LHCN-M2 (cell line): ENCODE data around the gene SPTBN1. TPM values are rescaled to one million over a fixed set of nuclear protein-coding genes. Genes with fewer than 3 reads are reported as not detected.
A peak's percentile ranks its signal among the peaks of the same experiment; 100 is the strongest.
"Not testable (repeated sequence)": the region's sequence is repeated elsewhere in the genome, so short reads cannot be mapped to it uniquely, and the experiment has no call there.

Experiments
- DNase-seq: peaks from one replicate; pipeline ENCODE4 v3.0.0-alpha.2; 2012; ENCODE audit warnings: low read depth
- total RNA-seq: library from RNA; depleted of rRNA; stranded (reverse); fragments of >200 nt; gene quantifications from 2 replicates; pipeline ENCODE4 v1.2.3, GENCODE V29; 2014

SPTBN1 gene
- total RNA-seq, 1 experiment from 2014 or later: 169 TPM

DNA sequence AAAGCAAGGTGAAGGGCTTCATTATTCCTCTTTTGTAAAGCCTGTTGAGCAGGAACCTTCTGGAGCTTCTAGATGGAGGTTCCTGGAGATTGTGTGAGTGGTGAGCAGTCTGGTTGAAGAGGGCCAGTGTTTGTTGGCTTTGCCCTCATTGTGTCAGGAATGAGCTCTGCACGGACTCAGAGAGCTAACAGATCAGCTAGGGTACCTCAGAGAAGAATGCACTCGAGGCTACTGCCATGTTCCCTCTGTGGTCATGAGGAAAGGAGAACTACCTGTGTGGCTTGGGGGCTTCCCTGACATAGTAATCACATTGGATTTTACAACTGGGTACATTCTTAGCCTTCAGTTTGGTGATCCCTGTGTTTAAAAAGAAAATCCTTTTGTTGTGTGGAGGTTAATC is 46.6 kb downstream of the SPTBN1 start:
- no peak for DNase-seq

GRCh38 chr2:54503192-54503591 is 47.1 kb downstream of the SPTBN1 start:
- peak; percentile 47 for DNase-seq

DNA sequence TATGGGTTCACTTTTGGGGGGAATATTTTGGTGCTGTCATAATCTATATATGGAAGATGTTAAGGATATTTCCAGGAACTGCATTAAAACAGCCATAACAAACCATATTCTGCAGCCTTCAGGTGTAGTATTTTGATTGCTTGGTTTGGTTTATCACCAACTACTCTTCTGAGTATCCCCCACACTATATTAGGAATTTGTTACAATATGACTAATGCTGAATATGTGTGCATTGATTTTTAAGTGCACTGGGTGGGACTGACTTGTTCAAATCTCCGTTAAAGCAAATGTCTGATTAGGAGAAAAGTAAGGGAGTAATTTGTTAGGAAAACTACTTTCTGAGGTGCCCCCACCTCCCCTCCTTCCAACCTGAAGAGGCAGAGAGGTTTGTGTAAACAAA is 47.7 kb downstream of the SPTBN1 start:
- no peak for DNase-seq

GRCh38 chr2:54504866-54505265 is 48.7 kb downstream of the SPTBN1 start:
- DNase-seq: no peak

DNA sequence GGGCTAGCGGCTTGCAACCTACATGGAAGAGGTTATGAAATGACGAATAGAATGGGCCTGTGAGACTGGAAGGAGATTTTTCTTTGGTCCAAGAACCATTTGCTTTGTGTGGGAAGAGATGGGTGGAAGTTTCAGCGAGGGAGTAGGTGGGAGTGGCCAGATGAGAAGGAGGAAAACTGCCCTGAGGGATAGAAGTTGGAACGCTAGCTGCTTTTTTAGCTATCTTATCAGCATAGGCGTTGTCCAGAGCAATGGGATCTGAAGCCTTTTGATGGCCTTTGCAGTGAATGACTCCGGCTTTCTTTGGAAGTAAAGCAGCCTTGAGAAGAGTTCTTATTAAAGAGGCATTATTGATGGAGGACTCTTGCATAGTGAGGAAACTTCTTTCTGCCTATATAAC is 52.4 kb downstream of the SPTBN1 start:
- DNase-seq: no peak

DNA sequence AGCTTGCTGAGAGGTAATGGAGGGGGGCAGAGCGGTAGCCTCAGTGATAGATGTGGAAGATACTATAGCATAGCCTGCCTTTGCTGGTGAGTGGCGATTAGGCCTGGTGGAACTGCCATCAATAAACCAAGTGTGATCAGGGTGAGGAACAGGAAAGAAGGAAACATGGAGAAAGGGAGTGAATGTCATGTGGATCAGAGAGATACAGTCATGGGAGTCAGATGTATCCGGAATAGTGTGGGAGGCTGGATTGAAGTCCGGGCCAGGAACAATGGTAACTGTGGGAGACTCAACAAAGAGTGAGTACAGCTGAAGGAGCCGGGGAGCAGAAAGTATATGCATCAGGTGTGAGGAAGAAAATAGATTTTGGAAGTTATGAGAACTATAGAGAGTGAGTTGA is 52.9 kb downstream of the SPTBN1 start:
- not testable (repeated sequence) for DNase-seq

- no peak for DNase-seq
Measured at GRCh38 chr2:54510916-54511315, 54.8 kb downstream of the SPTBN1 start.

DNA sequence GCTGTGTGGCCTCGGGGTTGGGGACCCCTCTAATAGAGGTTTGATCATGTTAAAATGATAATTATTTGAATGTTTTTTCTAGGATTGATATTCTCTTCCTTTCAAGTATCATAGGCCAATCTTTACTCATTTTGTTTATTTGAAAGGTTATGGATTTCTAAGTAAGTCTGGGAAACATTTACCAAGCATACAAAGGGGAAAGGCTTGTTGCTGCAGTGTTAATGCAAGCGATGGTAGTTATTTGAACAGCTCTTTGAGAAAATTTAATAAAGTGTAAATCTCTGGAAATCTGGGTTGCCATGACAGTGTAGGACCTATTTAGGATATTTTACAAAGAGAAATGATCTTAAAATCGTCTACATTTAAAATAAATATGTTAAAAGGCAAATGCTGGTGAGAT is 56.1 kb downstream of the SPTBN1 start:
- DNase-seq: no peak

DNA sequence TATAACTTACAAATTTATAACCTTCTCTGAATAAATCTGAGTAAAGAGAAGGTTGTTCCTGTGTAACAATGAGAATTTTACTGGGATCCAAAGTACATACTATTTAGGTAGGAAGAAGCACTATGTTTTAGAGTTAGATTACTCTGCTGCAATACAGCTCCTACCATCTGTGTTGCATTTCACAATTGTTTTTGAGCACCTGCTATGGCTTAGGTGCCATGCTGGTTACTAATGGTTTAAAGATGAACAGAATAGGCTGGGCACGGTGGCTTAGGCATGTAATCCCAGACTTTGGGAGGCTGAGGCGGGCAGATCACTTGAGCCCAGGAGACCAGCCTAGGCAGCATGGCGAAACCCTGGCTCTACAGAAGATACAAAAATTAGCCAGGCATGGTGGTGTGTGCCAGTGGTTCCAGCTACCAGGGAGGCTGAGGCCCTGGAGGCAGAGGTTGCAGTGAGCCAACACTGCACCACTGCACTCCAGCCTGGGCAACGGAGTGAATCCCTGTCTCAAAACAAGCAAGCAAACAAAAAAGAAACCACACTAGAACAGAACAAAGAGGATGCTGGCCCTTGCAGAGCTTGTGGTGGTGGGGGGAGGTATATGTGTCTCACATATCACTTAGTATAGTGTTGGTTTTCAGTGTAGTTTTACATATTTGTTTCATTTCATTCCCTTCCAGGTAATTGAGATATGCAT is 56.7 kb downstream of the SPTBN1 start:
- DNase-seq: no peak

DNA sequence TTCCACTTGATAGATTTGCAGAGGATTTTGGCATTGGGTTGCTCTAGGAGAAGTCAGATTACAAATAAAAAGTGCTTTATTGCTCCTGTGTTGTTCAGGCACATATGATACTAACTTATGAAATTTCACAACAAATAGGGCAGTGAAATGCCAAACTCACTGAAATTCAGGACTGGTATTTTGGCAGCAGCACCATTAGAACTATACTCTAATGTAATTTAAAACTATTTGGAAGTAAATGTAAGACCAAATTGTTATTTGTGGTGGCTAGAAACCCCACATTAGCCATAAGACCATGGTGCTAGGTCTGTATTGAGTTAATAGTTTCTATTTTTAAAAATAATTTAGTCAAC is 57.2 kb downstream of the SPTBN1 start:
- DNase-seq: no peak

DNA sequence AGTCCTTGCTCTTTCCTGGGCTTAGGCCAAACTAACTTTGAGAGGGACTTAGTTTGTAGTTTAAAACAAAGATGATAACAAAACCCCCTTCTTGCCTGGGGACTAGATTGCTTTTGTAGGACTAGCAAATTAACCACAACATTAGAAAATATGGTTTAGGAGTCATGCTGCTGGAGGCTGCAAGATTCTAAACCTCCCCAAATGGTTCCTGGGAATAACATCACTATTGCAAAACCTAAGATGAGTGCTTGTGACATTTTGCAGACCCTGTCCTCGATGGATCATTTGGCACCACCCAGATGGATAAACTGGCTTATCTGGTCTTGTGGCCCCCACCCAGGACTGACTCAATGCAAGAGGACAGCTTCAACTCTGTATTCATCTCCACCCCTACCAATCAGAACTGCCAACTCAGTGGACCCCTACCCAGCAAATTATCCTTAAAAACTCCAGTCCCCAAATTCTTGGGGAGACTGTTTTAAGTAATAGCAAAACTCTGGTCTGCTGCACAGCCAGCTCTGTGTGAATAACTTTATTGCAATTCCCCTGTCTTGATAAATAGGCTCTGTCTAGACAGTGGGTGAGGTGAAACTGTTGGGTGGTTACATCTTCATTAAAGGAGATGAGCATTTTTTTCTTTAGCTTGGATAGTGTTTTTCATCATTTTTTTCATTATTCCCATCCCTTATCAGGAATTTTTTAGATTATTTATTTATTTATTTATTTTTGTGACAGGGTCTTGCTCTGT is 58.9 kb downstream of the SPTBN1 start:
- no peak for DNase-seq

DNA sequence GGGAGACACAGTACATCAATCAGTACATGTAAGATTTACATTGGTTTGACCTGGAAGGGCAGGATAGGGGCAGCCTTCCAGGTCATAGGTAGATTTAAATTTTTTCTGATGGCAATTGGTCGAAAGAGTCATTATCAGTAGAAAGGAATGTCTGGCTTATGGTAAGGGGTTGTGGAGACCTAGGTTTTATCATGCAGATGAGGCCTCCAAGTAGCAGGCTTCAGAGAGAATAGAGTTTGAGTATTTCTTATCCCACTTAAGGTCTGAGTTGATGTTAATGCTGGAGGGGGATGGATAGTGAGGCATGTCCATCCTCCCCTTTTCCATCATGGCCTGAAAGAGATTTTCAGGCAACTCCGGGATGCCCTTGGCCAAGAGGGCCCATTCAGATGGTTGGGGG is 60.7 kb downstream of the SPTBN1 start:
- DNase-seq: no peak

GRCh38 chr2:54518016-54518415 is 61.9 kb downstream of the SPTBN1 start:
- DNase-seq: not testable (repeated sequence)

DNA sequence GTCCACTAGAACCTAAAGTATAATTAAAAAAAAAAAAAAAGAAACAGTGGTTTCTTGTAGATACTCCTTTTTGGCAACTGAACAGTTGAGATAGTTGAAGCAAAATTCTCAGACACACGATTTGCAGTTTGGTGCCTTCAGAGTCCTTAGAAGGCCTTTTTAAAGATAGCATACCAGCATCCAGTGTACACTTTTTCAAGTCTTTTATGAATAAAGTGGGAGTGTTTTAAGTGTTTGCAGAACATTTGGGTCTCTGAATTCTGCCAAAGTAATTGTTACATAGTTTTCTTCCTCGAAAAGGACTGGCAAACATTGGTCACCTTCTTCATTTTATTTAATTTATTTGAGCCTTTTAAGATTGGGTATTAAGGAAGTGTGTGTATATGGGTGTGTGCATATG is 62.3 kb downstream of the SPTBN1 start:
- DNase-seq: no peak

DNA sequence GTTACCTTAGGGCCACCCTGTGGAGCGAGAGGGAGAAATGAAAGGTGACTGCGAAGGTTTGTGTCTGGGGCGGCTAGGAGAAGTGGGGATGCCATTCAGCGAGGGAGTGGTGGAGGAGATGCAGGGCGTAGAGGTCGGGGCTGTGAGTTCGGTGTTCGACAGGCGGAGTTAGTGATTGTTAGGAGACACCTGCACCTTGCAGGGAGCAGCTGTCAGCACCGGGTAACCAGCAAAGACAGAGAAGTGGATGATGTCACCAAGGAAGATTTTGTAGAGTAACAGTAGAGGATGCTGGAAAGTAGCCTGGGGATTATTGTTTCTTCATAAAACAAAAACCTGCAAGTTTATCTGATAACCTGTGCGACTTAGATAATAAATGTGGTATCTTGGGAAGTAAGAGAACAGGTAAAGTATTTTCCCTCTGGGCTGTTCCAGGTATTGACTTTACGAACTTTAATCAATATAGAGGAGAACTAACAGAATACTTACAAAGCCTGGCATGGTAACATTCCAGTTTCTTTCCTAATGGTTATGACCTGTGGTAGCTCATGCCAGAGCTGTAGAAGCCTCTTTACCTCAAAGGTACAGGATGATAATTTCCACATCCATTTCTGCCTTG is 63.8 kb downstream of the SPTBN1 start:
- no peak for DNase-seq

DNA sequence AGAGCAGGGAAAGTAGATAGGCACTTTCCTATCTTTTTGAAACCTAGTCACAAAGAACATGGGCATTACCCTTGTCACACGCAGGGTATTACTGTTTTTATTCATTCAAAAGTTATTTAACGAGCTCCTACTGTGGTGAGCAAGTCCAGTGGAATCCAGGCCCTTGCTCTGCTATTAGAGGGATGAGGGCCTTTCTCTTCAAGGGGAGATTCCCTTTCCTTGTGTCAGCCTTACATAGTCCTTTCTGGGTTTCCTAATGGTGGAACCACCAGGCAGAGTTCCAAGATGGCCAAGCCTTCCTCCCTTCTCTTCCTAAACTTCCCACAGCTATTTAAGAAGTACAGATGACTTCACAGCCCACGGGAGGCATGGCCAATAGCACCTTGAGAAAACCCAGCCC is 64.6 kb downstream of the SPTBN1 start:
- DNase-seq: peak; percentile 82

DNA sequence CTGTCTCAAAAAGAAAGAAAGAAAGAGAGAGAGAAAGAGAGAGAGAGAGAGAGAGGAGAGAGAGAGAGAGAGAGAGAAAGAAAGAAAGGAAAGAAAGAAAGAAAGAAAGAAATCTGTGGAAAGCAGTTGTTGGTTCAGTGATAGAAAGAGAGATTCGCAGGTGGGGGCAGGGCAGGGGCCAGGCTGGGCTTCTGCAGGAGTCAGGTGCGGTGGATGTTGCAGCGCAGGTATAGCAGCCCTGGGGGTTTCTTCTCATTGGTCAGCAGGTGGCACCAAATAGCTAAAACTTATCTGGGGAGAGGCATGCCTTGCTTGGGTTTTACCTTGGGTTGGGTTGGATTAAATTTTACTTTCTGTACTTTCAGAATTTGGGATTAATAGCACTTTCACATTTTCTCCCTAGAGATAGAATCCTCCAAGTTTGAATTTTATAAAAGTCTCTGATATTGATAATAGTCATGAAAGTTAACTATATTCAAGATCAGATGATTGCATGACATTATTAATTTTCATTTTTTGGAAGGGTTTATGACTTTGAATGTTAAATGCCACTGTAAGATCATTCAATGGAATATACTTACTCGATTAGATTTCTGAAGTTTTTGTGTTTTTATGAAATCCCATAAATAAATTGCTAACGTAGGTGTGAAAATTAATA is 66.6 kb downstream of the SPTBN1 start:
- DNase-seq: peak; percentile 56

DNA sequence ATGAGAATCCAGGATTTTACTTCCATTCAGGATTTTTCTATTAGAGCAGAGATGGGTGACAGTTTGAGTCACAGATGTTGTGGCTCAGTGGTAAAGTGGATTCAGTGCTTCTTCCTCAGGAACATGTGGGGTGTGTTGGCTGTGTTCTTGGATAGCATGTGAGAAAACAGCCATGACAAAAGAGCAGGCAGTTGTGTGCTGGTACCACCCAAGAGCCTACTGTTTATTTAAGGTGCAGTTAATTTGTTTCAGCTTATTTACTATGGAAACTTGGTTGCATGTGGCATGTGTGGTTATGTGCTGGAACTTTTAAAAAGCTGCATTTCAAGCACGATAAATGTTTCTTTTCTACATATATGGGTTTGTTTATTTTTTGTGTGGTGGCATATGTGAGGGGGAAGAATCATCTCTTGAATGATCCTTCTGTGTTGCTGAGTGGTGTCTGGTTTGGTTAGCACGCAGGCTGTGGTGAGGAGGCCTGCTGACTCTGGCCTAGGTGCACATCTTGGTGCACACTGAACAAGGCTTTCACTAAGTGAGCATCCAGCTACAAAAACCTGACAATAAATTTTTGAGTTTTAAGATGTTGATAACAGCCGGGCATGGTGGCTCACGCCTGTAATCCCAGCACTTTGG is 67.3 kb downstream of the SPTBN1 start:
- DNase-seq: peak; percentile 44

- DNase-seq: peak; percentile 88
Measured at GRCh38 chr2:54524226-54524991, 68.3 kb downstream of the SPTBN1 start.

DNA sequence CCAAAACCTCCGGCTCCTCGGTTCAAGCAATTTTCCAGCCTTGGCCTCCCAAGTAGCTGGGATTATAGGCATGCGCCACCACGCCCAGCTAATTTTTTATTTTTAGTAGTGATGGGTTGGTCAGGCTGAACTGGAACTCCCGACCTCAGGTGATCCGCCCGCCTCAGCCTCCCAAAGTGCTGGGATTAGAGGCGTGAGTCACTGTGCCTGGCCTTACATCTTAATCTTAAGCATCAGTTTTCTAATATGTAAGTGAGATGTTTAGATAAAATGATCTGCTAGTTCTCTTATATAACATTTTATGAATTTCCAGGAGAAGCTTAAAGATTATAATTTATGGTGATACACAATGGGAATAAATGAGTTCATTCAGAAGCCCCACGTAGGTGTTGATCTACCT is 69.2 kb downstream of the SPTBN1 start:
- DNase-seq: no peak

GRCh38 chr2:54526226-54526879 is 70.2 kb downstream of the SPTBN1 start:
- peak; percentile 42 for DNase-seq
